Measurements from ENCODE around the gene RALB. TPM values are rescaled to one million over a fixed set of nuclear protein-coding genes. Genes with fewer than 3 reads are reported as not detected.
A peak's percentile ranks its signal among the peaks of the same experiment; 100 is the strongest.

RALB gene
- total and polyA plus RNA-seq, 8 donors, result 26.3 to 87.4 (median 41.5) TPM

GRCh38 chr2:120312076-120312475, 59.4 kb downstream of the RALB start:
- H3K27me3 ChIP-seq, result no peaks in the 10 kb centered on the region
- H3K27ac ChIP-seq, result no peak overlapping the region
- TF ChIP-seq POLR2AphosphoS5 (IDR thresholded peaks at IDR 0.05) (no peak), CTCF (IDR thresholded peaks at IDR 0.05) (no peak), POLR2A (IDR thresholded peaks at IDR 0.05) (no peak), EP300 (IDR thresholded peaks at IDR 0.05) (no peak)
- H3K9me3 ChIP-seq, result no peaks in the 10 kb centered on the region
- peaks cover 14 to 23% (median 14%) of the 10 kb centered on the region in 4 donors for H3K4me1 ChIP-seq
- intact Hi-C loops (cut with DNase I; ENCODE audit: low total_unique reads), result loop anchor here (10.0 kb wide), 1 partner anchor 77 kb away; no protein-coding TSS in a partner anchor
- DNase-seq, result no peak
- H3K4me3 ChIP-seq, result no peak overlapping the region
- 69 to 80% (median 76%) methylated on average over 6 of the region's 6 CpGs for WGBS, 5 donors
- no peaks in the 10 kb centered on the region for H3K36me3 ChIP-seq

GRCh38 chr2:120312860-120313694, 60.4 kb downstream of the RALB start:
- Histone ChIP-seq H3K27ac (peak overlapping the region in 4 of 5 donors; percentile 20 to 63 (median 54)), H3K4me3 (peak overlapping the region; percentile 39 to 50 (median 45)), H3K36me3 (no peaks in the 10 kb centered on the region), H3K4me1 (peaks cover 14 to 23% (median 14%) of the 10 kb centered on the region in 4 donors), H3K27me3 (no peaks in the 10 kb centered on the region), H3K9me3 (no peaks in the 10 kb centered on the region)
- TF ChIP-seq EP300 (IDR thresholded peaks at IDR 0.05) (no peak), POLR2AphosphoS5 (IDR thresholded peaks at IDR 0.05) (peak in 2 of 3 donors; percentile 19 to 60), POLR2A (IDR thresholded peaks at IDR 0.05) (no peak), CTCF (IDR thresholded peaks at IDR 0.05) (peak in 5 of 7 experiments; percentile 78 to 92 (median 87))
- intact Hi-C loops (cut with DNase I; ENCODE audit: low total_unique reads), result loop anchor here (10.0 kb wide), 1 partner anchor 78 kb away; no protein-coding TSS in a partner anchor
- WGBS, 5 donors, result 3 to 6% (median 4%) methylated on average over 35 to 38 of the region's 38 CpGs
- DNase-seq, result peak; percentile 84 to 94

- Histone ChIP-seq H3K9me3 (no peaks in the 10 kb centered on the region), H3K36me3 (no peaks in the 10 kb centered on the region), H3K4me1 (peaks cover 14 to 27% (median 19%) of the 10 kb centered on the region in 4 donors), H3K27ac (peak overlapping the region in 4 of 5 donors; percentile 20 to 63 (median 54)), H3K27me3 (no peaks in the 10 kb centered on the region), H3K4me3 (peak overlapping the region; percentile 39 to 50 (median 45))
- intact Hi-C loops (cut with DNase I; ENCODE audit: low total_unique reads), result loop anchor here (10.0 kb wide), 1 partner anchor 79 kb away; no protein-coding TSS in a partner anchor
- DNase-seq, result peak in 1 of 2 donors; percentile 56
- TF ChIP-seq EP300 (IDR thresholded peaks at IDR 0.05) (no peak), POLR2AphosphoS5 (IDR thresholded peaks at IDR 0.05) (no peak), CTCF (IDR thresholded peaks at IDR 0.05) (no peak), POLR2A (IDR thresholded peaks at IDR 0.05) (no peak)
- WGBS, 5 donors, result 48 to 87% (median 53%) methylated on average over 18 to 39 of the region's 39 CpGs
These were observed 61.3 kb downstream of the RALB start for GRCh38 chr2:120313695-120314615.

Measured in stomach (tissue), 9 donors.